SU-DHL-6 (cell line): ENCODE data around the gene BMP4.

ENCODE experiments used
- EZH2phosphoT487 ChIP-seq: fragments of 200-600 bp; sonication (generic), shearing (Covaris generic); conservative IDR thresholded peaks from 2 replicates; pipeline ENCODE4 v1.6.1; 2018; ENCODE audit warnings: mild to moderate bottlenecking, antibody characterized with exemption, low read length, moderate library complexity, mixed read lengths
- TF ChIP-seq, protein P1 (sequence below): fragments of 200-600 bp; sonication (generic); IDR thresholded peaks from one replicate; pipeline ENCODE4 v1.5.1; 2017; ENCODE audit warnings: antibody characterized with exemption, mild to moderate bottlenecking, low read length, moderate library complexity; ENCODE audit not compliant: insufficient read depth, poor library complexity, severe bottlenecking

DNA sequence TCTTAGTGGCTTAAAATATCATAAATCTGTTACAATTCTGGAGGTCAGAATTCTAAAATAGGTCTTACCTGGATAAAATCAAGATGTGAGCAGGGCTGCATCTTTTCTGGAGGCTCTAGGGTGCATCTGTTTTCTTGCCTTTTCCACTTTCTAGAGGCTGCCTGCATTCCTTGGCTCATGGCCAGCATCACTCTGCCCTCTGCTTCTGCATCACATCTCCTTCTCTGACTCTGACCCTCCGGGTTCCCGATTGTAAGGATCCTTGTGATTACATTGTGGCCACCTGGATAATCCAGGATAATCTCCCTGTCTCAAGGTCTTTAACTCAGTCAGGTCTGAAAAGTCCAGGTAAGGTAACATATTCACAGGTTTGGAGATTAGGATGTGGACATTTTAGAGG, 11.0 kb upstream of the BMP4 start:
- TF ChIP-seq, protein P1, sequence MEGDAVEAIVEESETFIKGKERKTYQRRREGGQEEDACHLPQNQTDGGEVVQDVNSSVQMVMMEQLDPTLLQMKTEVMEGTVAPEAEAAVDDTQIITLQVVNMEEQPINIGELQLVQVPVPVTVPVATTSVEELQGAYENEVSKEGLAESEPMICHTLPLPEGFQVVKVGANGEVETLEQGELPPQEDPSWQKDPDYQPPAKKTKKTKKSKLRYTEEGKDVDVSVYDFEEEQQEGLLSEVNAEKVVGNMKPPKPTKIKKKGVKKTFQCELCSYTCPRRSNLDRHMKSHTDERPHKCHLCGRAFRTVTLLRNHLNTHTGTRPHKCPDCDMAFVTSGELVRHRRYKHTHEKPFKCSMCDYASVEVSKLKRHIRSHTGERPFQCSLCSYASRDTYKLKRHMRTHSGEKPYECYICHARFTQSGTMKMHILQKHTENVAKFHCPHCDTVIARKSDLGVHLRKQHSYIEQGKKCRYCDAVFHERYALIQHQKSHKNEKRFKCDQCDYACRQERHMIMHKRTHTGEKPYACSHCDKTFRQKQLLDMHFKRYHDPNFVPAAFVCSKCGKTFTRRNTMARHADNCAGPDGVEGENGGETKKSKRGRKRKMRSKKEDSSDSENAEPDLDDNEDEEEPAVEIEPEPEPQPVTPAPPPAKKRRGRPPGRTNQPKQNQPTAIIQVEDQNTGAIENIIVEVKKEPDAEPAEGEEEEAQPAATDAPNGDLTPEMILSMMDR: no peak
- no peak for TF ChIP-seq EZH2phosphoT487
